IPS-11a (cell line): ENCODE results near the gene CA6.
"Not testable (repeated sequence)": the region's sequence is repeated elsewhere in the genome, so short reads cannot be mapped to it uniquely, and the experiment has no call there.

Experiments used
- H3K4me3 ChIP-seq: one replicate; pipeline ENCODE4 v1.5.1; 2013; ENCODE audit warnings: low read depth, low read length, control low read depth

The CA6 gene

GRCh38 chr1:8968902-8969301, 23.2 kb downstream of the CA6 start:
- H3K4me3 ChIP-seq = not testable (repeated sequence)

- no peak overlapping the region for H3K4me3 ChIP-seq
These were observed 24.3 kb downstream of the CA6 start for GRCh38 chr1:8969937-8970336.

- no peak overlapping the region for H3K4me3 ChIP-seq
These were observed 25.2 kb downstream of the CA6 start for GRCh38 chr1:8970870-8971337.

DNA sequence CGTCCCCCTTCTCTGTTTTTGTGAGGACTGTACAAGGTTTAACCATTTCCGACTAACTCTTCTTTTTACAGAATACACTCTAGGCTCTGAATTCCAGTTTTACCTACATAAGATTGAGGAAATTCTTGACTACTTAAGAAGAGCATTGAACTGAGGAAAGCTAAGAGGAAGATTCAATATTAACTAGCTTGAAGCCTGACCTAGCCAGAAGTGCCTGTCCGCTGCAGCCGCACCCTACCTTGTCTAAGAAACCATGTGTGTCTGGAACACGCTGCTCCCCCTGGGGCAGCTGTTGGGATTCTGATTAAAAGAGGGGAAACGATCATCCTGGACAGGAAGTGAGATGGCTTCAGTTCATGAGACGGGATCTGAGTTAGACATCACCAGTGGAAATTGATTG, 28.9 kb downstream of the CA6 start:
- H3K4me3 ChIP-seq = no peak overlapping the region

- H3K4me3 ChIP-seq = no peak overlapping the region
These were observed 30.7 kb downstream of the CA6 start for GRCh38 chr1:8976338-8976737.

- H3K4me3 ChIP-seq = no peak overlapping the region
These were observed 31.3 kb downstream of the CA6 start for GRCh38 chr1:8976896-8977450.

GRCh38 chr1:8980656-8981055, 35.0 kb downstream of the CA6 start:
- no peak overlapping the region for H3K4me3 ChIP-seq

GRCh38 chr1:8981169-8981568, 35.5 kb downstream of the CA6 start:
- H3K4me3 ChIP-seq = no peak overlapping the region

- no peak overlapping the region for H3K4me3 ChIP-seq
These were observed 38.5 kb downstream of the CA6 start for GRCh38 chr1:8984203-8984602.

- no peak overlapping the region for H3K4me3 ChIP-seq
These were observed 39.3 kb downstream of the CA6 start for GRCh38 chr1:8984990-8985389.

DNA sequence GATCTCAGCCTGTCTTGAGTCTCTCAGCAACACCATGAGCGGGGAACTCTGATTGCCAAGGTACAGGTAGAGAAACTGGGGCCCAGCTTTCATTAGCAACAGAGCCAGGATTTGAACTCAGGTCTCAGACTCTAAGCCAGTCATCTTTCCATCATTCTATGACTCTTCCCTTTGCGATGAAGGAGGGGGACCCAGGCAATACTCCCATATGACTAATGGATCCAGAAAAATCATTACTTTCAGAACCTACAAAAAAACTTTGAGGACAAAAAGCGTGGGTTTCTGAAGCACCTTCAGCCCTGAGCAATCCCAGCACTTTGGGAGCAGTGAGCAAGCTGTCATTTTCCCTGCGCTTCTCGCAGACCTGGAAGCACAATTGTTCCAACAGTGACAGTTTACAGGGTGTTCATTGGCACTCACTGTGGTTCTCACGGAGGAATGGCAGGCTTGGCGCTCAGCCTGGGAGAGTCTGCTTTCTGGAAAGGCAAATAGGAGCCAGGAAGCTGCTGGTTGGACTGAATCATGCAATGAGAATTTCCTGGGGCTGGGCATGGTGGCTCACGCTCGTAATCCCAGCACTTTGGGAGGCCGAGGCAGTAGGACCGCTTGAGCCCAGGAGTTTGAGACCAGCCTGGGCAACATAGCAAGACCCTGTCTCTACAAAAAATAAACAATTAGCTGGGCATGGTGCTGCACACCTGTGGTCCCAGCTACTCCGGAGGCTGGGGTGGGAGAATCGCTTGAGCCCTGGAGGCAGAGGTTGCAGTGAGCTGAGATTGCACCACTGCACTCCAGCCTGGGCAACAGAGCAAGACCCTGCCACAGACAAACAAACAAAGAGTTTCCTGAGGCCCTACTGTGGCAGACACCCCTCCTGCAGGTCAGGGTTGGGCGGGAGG, 40.5 kb downstream of the CA6 start:
- no peak overlapping the region for H3K4me3 ChIP-seq

DNA sequence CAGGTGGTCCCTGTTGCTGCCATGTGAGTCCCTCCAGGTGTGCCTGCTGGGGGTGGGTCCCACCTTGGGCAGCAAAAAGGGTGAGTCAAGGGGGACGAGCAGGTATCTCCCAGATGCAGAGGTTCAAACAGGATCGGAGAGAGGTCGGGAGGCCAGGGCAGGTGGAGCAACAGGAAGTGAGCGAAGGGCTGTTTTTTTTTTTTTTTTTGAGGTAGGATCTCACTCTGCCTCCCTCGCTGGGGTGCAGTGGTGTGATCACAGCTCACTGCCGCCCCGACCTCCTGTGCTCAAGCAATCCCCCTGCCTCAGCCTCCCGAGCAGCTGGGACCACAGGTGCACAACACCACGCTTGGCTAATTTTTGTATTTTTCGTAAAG, 41.1 kb downstream of the CA6 start:
- H3K4me3 ChIP-seq = no peak overlapping the region

DNA sequence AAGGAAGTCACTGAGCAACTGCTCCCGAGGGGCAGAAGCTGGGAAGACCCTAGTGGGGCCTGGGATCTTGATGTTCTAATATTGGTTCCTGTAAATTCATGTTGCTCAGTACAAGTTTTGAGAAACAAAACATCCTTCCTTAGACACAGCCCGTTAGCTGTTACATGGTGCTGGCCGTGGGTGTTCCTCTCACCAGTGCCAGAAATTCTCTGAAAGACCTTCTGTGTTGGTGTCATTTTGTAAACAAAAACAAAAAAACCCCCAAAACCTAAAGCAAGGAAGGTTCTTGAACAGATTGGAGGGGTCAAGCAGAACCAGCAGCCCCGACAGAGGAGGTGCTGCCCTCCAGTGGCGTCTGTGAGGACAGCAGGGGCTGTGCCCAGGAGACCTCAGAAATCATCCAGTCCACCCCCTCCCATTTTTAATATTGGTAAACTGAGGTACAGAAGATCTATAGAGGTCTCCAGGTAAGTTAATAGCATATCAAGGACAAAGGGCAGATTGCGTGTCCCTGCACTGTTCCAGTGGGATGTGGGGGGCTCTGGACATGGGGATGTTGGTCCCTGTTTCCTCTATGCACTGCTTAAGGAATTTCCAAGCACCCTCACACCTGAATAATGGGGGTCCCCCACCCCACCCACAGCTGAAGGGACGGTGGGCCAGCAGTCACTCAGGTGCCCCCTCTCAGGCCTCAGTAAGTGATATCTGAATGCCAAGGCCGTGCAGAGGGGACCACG, 42.4 kb downstream of the CA6 start:
- no peak overlapping the region for H3K4me3 ChIP-seq

DNA sequence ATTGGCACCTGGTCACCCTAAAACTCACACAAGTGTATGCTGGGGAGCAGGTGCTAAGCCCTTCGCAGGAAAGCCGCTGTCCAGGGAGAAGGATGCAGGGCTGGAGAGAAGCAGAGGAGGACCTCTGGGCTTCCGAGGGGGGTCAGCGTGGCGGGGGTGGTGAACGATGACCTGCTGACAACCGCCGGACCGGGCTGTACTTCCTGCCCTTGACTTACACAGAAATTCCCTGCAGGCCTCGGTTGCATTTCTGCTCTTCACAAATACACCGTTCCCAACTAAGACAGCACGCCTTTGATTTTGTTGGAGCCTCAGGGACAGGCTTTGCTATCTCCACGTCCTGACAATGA, 42.9 kb downstream of the CA6 start:
- H3K4me3 ChIP-seq = no peak overlapping the region

DNA sequence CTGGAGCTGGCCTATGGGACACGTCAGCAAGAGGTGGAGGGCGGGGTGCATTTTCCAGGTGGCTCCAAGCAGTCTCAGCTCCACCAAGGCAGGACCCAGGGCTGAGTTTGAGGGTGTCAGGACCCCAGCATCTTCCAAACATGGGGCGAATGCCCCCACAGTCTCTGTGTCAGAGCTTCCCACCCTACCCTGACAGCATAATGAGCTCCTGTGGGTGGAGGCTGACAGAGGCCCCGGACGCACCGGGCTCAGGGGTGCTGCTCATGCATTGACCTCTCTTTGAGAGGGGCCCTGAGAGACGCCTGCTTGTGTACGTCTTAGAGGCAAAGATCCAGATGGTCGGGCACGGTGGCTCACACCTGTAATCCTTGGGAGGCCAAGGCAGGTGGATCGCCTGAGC, 43.4 kb downstream of the CA6 start:
- no peak overlapping the region for H3K4me3 ChIP-seq

- no peak overlapping the region for H3K4me3 ChIP-seq
These were observed 44.2 kb downstream of the CA6 start for GRCh38 chr1:8989821-8990220.

DNA sequence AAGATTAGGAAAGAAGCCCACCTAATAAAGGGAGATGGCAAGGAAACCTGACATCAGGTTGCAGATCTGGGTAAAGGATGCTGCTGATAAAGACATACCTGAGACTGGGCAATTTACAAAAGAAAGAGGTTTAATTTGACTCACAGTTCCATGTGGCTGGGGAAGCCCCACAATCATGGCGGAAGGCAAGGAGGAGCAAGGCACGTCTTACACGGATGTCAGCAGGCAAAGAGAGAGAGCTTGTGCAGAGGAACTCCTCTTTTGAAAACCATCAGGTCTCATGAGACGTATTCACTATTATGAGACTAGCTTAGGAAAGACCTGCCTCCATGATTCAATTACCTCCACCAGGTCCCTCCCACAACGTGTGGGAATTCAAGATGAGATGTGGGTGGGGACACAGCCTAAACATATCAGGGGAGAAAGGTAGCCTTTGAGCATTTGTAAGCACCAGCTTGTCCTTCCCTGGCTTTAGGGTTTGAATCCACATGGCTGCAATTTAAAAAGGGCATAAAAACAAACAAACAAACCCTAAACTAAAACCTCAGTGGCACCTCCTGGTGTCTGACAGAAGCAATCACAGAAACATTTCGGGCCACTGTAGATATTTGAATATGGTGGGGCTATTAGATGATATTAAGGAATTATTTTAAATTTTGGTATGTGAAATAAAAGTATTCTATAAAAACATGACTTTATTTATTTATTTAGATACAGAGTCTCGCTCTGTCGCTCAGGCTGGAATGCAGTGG, 47.4 kb downstream of the CA6 start:
- H3K4me3 ChIP-seq = no peak overlapping the region

DNA sequence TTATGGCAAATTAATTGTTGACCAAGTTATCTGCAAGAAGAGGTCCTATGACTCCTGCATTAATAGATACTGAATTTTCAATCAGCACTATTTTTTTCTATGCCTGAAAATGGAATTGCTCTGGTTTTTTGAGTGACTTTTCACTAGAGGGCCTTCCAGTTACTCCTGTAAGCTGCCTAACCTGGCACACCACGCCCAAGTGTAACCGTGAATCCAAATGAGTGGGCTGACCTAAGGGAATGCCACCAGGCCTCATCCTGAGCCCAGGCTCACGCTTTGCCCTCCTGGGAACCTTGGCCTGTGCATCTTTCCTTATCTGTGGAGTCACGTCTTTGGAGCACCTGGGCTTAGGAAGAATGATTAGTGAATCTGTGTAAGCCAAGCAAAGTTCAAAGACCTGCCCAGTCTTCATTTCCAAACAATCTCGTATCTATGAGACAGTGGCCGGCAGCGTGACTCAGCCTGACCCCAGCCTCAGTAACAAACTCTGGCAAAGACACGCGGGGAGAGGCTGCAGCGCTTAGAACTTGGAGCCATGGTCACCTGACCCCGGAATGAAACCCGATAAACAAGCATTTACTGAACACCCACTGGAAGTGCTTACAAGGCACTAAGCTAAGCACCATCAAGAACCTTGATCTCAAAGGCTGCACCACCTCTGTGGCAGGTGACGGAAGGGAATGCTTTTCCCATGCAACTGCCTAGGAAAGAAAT, 48.5 kb downstream of the CA6 start:
- not testable (repeated sequence) for H3K4me3 ChIP-seq

DNA sequence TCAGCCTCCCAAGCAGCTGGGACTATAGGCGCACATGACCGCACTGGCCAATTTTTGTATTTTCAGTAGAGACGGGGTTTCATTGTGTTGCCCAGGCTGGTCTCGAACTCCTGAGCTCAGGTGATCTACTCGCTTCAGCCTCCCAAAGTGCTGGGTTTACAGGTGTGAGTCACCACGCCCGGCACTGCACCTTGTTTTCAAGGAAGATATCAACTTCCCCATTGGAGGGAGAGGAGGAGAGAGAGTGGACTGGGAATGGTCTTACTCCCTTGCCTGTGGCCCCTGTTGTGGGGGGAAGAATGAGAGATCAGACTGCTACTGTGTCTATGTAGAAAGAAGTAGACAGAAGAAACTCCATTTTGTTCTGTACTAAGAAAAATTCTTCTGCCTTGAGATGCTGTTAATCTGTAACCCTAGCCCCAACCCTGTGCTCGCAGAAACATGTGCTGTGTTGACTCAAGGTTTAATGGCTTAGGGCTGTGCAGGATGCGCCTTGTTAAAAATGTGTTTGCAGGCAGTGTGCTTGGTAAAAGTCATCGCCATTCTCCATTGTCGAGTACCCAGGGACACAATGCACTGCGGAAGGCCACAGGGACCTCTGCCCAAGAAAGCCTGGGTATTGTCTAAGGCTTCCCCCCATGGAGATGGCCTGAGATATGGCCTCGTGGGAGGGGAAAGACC, 56.0 kb downstream of the CA6 start:
- H3K4me3 ChIP-seq = not testable (repeated sequence)

DNA sequence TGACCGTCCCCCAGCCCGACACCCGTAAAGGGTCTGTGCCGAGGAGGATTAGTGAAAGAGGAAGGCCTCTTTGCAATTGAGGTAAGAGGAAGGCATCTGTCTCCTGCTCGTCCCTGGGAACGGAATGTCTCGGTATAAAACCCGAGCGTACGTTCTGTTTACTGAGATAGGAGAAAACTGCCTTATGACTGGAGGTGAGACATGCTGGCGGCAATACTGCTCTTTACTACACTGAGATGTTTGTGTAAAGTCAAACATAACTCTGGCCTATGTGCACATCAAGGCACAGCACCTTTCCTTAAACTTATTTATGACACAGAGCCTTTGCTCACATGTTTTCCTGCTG, 56.5 kb downstream of the CA6 start:
- not testable (repeated sequence) for H3K4me3 ChIP-seq
